GM12864 (cell line): ENCODE results near the gene HM13.

Source experiments
- DNase-seq: peaks from one replicate; pipeline ENCODE4 v3.0.0-alpha.2; 2011; ENCODE audit warnings: low read depth
- H3K4me3 ChIP-seq: 2 replicates; pipeline ENCODE4 v1.5.1; 2011; ENCODE audit warnings: mild to moderate bottlenecking, low read depth, low read length, control low read depth
- CTCF ChIP-seq: IDR thresholded peaks from 2 replicates; pipeline ENCODE4 v1.5.1; 2011; ENCODE audit warnings: low read depth, mild to moderate bottlenecking, moderate library complexity, low read length, control low read depth, inconsistent platforms; ENCODE audit errors: missing control alignments

HM13 gene

DNA sequence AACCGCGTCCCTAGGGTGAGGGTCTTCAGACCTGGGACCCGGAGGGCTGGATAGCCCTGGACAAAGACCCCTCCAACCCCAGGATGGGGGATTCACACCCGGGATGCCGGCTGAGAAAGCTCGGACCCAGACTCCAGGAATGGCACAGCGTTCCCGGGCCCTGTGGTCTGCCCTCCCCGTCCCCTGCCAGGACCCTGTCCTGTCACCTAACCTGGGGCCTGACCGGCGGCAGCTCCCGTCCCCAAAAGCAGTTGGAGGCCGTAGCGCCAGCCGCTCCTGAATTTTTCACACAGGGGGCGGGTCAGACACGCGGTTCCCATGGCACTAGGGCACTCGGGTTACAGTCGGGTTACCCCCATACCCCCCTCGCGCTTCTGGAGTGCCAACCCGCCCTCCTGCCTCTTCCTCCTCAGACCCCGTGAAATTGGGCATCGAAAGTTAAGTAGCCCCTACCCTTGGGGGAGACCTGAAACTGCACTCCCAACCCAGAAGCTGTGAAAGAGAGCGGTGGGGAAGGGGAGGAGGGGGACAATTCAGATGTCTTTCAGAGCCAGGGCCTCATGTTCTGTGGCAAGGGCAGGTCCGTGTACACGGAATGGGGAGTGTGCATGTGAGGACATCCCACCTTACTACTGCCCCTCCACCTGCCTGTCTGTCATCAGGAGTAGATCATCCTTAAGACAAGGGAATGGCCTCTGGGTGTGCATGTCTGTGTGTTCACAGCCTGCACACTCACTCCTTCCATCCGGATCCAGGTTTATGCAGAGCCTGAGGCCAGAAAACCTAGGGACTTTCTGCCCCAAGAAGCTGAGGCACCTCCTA lies 38.6 kb upstream of the HM13 start:
- no peak for DNase-seq
- H3K4me3 ChIP-seq: no peak overlapping the region
- TF ChIP-seq CTCF: no peak

- no peak overlapping the region for H3K4me3 ChIP-seq
- TF ChIP-seq CTCF: no peak
- DNase-seq: no peak
Measured at GRCh38 chr20:31476294-31476585, 38.0 kb upstream of the HM13 start.

DNA sequence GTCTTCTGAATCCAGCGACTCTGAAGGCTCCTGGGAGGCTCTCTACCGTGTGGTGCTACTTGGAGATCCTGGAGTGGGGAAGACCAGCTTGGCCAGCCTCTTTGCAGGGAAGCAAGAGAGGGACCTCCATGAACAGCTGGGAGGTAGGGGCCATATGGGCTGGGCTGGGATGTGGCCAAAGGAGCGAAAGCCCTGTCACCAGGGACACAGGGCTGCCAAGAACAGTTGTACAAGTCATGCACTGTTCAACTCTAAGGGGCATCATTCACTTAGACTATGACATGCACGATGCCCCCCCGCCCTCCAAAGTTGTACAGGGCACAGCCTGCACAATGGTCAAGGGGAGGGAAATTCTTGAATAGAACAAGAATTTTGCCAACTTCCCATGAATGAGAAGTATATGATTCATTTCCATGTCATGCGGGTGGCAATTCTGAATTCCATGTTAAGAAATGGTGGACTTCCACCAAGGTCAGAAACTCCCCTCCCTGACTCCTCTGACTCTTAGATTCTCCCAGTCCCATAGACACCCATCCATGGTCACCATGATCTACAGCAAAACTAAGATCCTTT lies 37.5 kb upstream of the HM13 start:
- no peak for TF ChIP-seq CTCF
- no peak overlapping the region for H3K4me3 ChIP-seq
- no peak for DNase-seq

- no peak for DNase-seq
- no peak for TF ChIP-seq CTCF
- H3K4me3 ChIP-seq: no peak overlapping the region
Measured at GRCh38 chr20:31484001-31484400, 30.2 kb upstream of the HM13 start.

DNA sequence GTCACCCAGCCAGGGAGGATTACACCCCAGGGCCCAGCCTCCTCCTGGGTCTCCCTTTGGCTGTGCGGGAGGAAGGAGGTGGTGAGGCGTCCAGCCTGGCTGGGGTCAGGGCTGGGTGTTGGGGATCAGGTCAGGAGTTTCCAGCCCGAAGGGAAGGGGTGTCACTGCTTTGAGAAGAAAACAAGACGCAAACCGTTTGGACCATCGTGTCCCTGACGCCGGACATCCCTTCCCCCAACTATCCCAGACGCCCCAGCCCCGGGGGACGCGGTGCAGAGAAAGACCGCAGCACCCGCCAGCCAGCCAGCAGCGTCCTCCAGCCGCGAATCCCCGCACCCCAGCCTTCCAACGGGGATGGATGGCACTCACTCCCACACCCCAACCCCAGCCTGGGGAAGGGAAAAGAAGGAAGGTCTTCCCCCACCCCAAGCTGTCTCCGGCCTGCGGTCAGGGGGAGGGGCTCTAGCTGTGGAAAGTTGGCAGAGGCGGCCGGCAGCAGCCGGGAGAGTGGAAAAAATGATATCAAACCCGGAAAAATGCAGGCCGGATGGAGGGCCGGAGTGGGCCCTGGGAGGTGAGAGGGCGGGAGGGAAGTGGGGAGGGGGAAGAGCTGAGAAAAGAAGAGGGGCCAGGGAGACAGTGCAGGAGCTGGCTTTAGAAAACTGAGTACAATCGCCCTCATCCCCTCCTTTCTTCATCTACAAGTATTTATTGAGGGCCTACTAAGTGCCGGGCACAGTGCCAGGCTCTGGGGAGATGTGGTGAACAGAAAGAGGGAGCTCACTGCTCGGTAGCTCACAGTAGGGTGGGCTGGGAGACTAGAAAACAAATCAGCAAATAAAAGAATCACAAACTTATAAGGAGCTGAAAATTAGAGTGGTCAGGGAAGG lies 28.5 kb upstream of the HM13 start:
- TF ChIP-seq CTCF: no peak
- H3K4me3 ChIP-seq: no peak overlapping the region
- no peak for DNase-seq

GRCh38 chr20:31488115-31488514 lies 26.1 kb upstream of the HM13 start:
- TF ChIP-seq CTCF: no peak
- no peak overlapping the region for H3K4me3 ChIP-seq
- no peak for DNase-seq
